GM13977 (cell line): ENCODE measurements around the gene PRSS21.

Source experiments
- DNase-seq: peaks from one replicate; pipeline ENCODE4 v3.0.0; 2012; ENCODE audit warnings: low spot score
- in situ Hi-C: fragments of 300-500 bp; cut with MboI; formaldehyde crosslinking; loops from one replicate; pipeline ENCODE4 v1.12.0; 2022; ENCODE audit warnings: low sequenced_read_pairs, low pct_unique_long_range_greater_than_20kb, mixed read lengths, inconsistent platforms; ENCODE audit not compliant: unreplicated experiment
- TF ChIP-seq, protein P1 (sequence below): IDR thresholded peaks from 2 replicates; pipeline ENCODE4 v1.5.1; 2012; ENCODE audit warnings: mild to moderate bottlenecking, control low read depth; ENCODE audit not compliant: insufficient read depth; ENCODE audit errors: extremely low read depth, missing control alignments

PRSS21 gene

DNA sequence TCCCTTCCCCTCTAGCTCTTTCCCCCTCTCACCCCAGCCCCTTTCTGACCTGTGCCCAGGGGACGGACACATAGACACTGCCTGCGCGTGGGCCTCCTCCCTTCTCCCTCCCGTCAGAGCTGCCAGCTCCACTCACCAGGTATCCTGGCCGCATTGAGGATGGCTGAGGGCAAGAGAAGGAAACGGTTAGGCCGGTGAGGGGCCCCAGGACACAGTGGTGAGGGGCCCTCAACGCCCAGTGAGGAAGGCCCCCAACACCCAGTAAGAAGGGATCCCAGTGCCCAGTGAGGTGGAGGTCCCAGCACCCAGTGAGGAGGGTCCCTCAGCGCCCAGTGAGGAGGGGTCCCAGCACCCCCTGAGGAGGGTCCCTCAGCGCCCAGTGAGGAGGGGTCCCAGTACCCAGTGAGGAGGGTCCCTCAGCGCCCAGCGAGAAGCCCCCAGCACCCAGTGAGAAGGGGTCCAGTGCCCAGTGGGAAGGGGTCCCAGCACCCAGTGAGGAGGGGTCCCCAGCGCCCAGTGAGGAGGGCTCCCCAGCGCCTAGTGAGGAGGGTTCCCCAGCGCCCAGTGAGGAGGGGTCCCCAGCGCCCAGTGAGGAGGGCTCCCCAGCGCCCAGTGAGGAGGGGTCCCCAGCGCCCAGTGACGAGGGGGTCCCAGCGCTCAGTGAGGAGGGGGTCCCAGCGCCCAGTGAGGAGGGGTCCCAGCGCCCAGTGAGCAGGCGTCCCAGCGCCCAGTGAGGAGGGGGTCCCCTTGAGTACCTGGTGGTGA, 39.8 kb downstream of the PRSS21 start:
- TF ChIP-seq, protein P1, sequence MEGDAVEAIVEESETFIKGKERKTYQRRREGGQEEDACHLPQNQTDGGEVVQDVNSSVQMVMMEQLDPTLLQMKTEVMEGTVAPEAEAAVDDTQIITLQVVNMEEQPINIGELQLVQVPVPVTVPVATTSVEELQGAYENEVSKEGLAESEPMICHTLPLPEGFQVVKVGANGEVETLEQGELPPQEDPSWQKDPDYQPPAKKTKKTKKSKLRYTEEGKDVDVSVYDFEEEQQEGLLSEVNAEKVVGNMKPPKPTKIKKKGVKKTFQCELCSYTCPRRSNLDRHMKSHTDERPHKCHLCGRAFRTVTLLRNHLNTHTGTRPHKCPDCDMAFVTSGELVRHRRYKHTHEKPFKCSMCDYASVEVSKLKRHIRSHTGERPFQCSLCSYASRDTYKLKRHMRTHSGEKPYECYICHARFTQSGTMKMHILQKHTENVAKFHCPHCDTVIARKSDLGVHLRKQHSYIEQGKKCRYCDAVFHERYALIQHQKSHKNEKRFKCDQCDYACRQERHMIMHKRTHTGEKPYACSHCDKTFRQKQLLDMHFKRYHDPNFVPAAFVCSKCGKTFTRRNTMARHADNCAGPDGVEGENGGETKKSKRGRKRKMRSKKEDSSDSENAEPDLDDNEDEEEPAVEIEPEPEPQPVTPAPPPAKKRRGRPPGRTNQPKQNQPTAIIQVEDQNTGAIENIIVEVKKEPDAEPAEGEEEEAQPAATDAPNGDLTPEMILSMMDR = no peak
- in situ Hi-C loops = no loop called here
- no peak for DNase-seq

- peak; percentile 23 for DNase-seq
- in situ Hi-C loops = no loop called here
- TF ChIP-seq, protein P1 = no peak
These were observed 40.6 kb downstream of the PRSS21 start, which contains the start of gene PRSS22 for GRCh38 chr16:2857451-2858244. PRSS22 (minus strand) TSS chr16:2858170; CDS start chr16:2858104, 66 bp downstream.

DNA sequence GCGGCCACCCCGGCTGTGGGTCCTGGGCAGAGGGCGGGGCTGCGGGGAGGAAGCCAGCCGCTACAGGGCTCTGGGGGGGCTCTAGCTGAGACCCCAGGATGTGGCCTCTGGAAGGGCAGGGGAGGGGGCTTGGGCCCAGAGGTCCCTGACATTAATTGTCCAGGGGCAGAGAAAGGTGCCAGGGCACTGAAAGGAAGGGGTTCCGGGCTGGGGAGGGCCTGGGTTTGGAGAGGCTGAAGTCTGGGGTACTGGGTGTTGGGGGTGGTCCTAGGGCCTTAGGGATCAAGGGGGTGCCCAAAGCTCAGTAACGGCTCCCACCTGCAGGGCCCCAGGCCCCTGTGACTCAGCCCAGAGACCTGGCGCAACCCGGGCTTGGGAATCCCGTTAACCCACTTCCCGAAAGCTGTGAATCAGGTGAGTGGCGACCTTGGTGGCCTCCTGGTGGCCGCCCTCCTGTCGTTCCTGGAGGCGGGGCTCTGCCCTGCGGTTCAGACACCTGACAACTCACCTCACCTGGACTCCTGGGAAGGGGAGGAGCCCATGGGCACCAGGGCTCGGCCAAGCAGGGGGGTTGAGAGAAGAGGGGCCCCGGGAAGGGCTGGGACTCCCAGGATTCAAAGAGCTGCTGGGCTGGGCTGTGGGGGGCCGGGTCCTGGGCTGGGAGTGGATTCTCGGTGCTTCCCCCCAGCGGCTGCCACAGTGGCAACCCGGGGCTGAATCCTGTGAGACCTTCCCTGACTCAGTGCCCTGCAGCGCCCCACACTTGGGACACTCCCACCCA, 41.4 kb downstream of the PRSS21 start:
- in situ Hi-C loops = no loop called here
- TF ChIP-seq, protein P1 = no peak
- DNase-seq = no peak

GRCh38 chr16:2859686-2860265, 42.7 kb downstream of the PRSS21 start:
- DNase-seq = no peak
- in situ Hi-C loops = no loop called here

GRCh38 chr16:2860826-2861567, 44.0 kb downstream of the PRSS21 start:
- no peak for DNase-seq
- in situ Hi-C loops = no loop called here
- TF ChIP-seq, protein P1 = no peak

More at GRCh38 chr16:2859686-2860265, 42.7 kb downstream of the PRSS21 start:
- TF ChIP-seq, protein P1 = no peak
